Glutamatergic neuron (in vitro differentiated cells): ENCODE results near the gene UBR4. TPM values are rescaled to one million over a fixed set of nuclear protein-coding genes. Genes with fewer than 3 reads are reported as not detected.

ENCODE experiments used
- DNase-seq: peaks from one replicate; pipeline ENCODE4 v3.0.0; 2022
- H3K27ac Mint-ChIP-seq: one replicate; pipeline ENCODE4 v1.8.0; 2020; ENCODE audit warnings: mild to moderate bottlenecking, mixed read lengths, inconsistent platforms; ENCODE audit not compliant: unreplicated experiment
- H3K27me3 Mint-ChIP-seq: one replicate; pipeline ENCODE4 v1.8.0; 2020; ENCODE audit warnings: mild to moderate bottlenecking, moderate library complexity, mixed read lengths, inconsistent platforms; ENCODE audit not compliant: unreplicated experiment
- H3K36me3 Mint-ChIP-seq: one replicate; pipeline ENCODE4 v1.8.0; 2020; ENCODE audit warnings: mild to moderate bottlenecking, mixed read lengths, inconsistent platforms; ENCODE audit not compliant: unreplicated experiment
- H3K4me1 Mint-ChIP-seq: one replicate; pipeline ENCODE4 v1.8.0; 2020; ENCODE audit warnings: mild to moderate bottlenecking, low read depth, mixed read lengths, inconsistent platforms; ENCODE audit not compliant: unreplicated experiment
- H3K4me3 Mint-ChIP-seq: one replicate; pipeline ENCODE4 v1.8.0; 2020; ENCODE audit warnings: mild to moderate bottlenecking, mixed read lengths, inconsistent platforms; ENCODE audit not compliant: unreplicated experiment
- H3K9me3 Mint-ChIP-seq: one replicate; pipeline ENCODE4 v1.8.0; 2020; ENCODE audit warnings: mild to moderate bottlenecking, moderate library complexity, mixed read lengths, inconsistent platforms; ENCODE audit not compliant: unreplicated experiment
- CTCF ChIP-seq: fragments of 200-600 bp; sonication (generic); IDR thresholded peaks from one replicate; pipeline ENCODE4 v1.5.0; 2021; ENCODE audit not compliant: partially characterized antibody, unreplicated experiment
- total RNA-seq: library from RNA; stranded (reverse); fragmentation: NEBNext Ultra II Directional; extraction: Animal tissue kit (Norgen Biotek cat#: 25700); gene quantifications from one replicate; pipeline ENCODE4 v1.2.1, GENCODE V29; 2021; ENCODE audit not compliant: unreplicated experiment

The UBR4 gene
- total RNA-seq, 1 donor from 2014 or later = 176 TPM

GRCh38 chr1:19042675-19043578, 167.1 kb downstream of the UBR4 start:
- no peaks in the 10 kb centered on the region for H3K9me3 Mint-ChIP-seq
- peaks cover 4% of the 10 kb centered on the region for H3K27me3 Mint-ChIP-seq
- no peak for TF ChIP-seq CTCF
- no peak overlapping the region for H3K4me3 Mint-ChIP-seq
- H3K27ac Mint-ChIP-seq = no peak overlapping the region
- H3K36me3 Mint-ChIP-seq = no peaks in the 10 kb centered on the region
- DNase-seq = no peak
- no peaks in the 10 kb centered on the region for H3K4me1 Mint-ChIP-seq

- no peak for DNase-seq
- no peak overlapping the region for H3K4me3 Mint-ChIP-seq
- H3K9me3 Mint-ChIP-seq = no peaks in the 10 kb centered on the region
- TF ChIP-seq CTCF = no peak
- no peaks in the 10 kb centered on the region for H3K36me3 Mint-ChIP-seq
- no peak overlapping the region for H3K27ac Mint-ChIP-seq
- H3K27me3 Mint-ChIP-seq = peaks cover 5% of the 10 kb centered on the region
- H3K4me1 Mint-ChIP-seq = no peaks in the 10 kb centered on the region
Measured at GRCh38 chr1:19040010-19040680, 169.9 kb downstream of the UBR4 start.

GRCh38 chr1:19038732-19039131, 171.3 kb downstream of the UBR4 start:
- DNase-seq = no peak
- Mint-ChIP-seq H3K9me3 (no peaks in the 10 kb centered on the region), H3K36me3 (no peaks in the 10 kb centered on the region), H3K4me3 (no peak overlapping the region), H3K27ac (no peak overlapping the region), H3K27me3 (peaks cover 3% of the 10 kb centered on the region), H3K4me1 (no peaks in the 10 kb centered on the region)
- no peak for TF ChIP-seq CTCF

- DNase-seq = no peak
- no peak overlapping the region for H3K4me3 Mint-ChIP-seq
- H3K27me3 Mint-ChIP-seq = peaks cover 5% of the 10 kb centered on the region
- H3K4me1 Mint-ChIP-seq = no peaks in the 10 kb centered on the region
- no peaks in the 10 kb centered on the region for H3K36me3 Mint-ChIP-seq
- H3K9me3 Mint-ChIP-seq = no peaks in the 10 kb centered on the region
- no peak overlapping the region for H3K27ac Mint-ChIP-seq
- no peak for TF ChIP-seq CTCF
Measured at GRCh38 chr1:19038096-19038495, 172.0 kb downstream of the UBR4 start.

- Mint-ChIP-seq H3K27me3 (peaks cover 5% of the 10 kb centered on the region), H3K27ac (no peak overlapping the region), H3K4me1 (no peaks in the 10 kb centered on the region), H3K36me3 (no peaks in the 10 kb centered on the region), H3K9me3 (no peaks in the 10 kb centered on the region), H3K4me3 (no peak overlapping the region)
- TF ChIP-seq CTCF = no peak
- DNase-seq = no peak
Measured at GRCh38 chr1:19037659-19038058, 172.4 kb downstream of the UBR4 start.
